NCI-H2081 (cell line): Measurements from ENCODE around the gene FLRT1.
A peak's percentile ranks its signal among the peaks of the same experiment; 100 is the strongest.

Experiments
- DNase-seq, 2 experiments: peaks; one replicate each; lab custom pipeline; 2025; lab: John Stamatoyannopoulos, UW

FLRT1 gene, protein sequence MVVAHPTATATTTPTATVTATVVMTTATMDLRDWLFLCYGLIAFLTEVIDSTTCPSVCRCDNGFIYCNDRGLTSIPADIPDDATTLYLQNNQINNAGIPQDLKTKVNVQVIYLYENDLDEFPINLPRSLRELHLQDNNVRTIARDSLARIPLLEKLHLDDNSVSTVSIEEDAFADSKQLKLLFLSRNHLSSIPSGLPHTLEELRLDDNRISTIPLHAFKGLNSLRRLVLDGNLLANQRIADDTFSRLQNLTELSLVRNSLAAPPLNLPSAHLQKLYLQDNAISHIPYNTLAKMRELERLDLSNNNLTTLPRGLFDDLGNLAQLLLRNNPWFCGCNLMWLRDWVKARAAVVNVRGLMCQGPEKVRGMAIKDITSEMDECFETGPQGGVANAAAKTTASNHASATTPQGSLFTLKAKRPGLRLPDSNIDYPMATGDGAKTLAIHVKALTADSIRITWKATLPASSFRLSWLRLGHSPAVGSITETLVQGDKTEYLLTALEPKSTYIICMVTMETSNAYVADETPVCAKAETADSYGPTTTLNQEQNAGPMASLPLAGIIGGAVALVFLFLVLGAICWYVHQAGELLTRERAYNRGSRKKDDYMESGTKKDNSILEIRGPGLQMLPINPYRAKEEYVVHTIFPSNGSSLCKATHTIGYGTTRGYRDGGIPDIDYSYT

DNA sequence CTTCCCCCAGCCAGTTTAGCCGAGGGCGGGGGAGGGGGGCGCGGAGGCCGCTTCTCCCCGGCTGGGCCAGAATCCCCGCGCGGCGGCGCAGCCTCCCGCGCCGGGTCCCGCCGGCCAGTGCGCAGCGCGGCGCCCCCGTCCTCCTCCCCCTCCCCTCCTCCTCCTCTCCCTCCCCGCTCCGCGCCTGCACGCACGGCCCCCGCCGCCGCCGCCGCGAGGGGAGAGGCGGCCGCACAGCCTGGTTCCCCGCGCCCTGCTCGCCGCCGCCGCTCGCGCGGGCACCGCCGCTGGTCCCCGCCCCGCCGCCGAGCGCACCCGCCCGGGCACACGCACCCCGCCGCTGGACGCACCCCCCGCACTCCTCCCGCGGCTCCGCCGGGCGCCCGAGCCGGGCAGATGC lies at the start of gene FLRT1:
TSS of gene FLRT1 (plus strand) at position 356 of the 400 bp plus-strand sequence. CDS start 80,337 bp downstream, outside the sequence.
- DNase-seq = no peak

DNA sequence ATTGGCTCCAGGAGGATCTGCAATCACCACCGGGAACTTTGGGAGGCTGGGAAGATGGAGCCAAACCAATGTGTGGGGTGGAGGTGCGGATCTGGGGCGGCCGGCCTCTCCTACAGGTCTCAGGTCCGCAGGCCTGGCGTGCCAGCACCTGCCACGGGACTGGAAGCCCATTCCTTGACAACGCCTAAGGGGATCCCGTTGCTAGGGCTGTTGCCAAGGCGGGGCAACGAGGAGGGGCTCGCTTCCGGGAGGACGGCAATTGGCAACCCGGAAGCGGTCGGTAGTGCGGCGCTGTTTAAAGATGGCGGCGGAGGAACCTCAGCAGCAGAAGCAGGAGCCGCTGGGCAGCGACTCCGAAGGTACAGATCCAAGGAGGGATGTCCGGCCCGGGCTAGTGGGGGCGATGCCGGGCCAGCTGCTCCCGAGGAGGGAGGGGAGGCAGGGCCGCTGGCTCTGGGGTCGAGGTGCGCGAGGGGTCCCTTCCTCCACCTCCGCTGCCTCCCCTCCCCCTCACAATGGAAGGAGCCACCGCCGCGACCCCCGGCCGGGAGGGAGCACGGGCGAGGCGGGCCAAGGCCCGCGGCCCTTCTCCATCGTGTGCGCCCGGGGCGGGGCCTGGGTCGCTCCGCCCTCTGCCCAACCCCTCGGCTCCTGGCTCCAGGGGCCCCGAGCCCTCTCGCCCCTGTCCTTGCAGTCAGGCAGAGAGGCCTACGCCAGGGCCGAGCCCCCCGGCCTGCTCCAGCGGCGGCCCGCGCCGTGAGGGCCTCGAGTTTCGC lies 49.4 kb upstream of the FLRT1 start, which contains the start of gene OTUB1:
TSS of gene OTUB1 (plus strand) at position 283 of the 776 bp plus-strand sequence. CDS start at position 302, 19 bp downstream.
- DNase-seq = peak; percentile 94 to 96

DNA sequence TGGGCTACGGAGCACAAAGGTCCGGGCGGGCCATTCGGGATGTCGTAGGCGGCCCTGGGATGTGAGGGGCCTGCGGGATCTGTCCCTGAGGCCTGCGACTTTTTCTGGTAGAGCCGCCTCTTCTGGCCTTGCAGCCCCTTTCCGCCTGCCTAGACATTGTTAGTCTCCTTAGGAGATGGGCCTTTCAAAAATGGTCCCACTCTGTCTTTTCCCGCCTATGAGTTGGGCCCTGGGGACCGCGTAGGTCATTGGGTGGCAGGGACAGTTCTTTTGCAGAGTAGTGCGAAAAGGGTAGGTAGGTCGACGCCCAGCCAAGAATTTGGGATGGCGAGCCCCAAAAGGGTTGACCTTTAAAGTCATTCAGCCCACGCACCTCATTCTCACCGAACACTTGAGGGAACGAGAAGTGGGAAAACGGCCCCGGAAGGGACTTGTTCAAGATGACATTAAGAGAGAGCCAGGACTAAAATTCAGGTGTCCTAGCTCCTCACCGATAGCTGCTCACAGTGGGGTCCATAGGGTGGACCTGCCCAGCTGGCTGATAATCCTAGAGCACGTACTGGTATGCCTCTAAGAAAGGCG lies 48.7 kb upstream of the FLRT1 start:
- no peak for DNase-seq

DNA sequence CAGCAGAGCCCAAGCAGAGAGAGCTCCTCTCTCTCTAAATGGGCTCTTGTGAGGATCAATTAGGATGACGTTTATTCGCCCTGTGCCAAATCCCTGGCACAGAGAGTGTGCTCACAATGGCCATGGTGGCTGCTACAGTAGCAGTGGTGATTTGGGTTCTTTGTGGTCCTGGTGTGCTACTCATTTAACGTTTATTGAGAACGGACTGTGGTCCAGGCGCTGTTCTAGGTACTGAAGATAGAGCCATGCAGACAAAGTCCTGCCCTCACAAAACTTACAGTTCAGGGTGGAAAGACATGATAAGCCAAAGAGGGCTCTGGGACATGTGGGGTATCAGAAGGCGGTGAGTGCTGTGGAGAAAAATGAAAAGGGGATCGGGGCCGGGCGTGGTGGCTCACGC lies 44.2 kb upstream of the FLRT1 start:
- no peak for DNase-seq

DNA sequence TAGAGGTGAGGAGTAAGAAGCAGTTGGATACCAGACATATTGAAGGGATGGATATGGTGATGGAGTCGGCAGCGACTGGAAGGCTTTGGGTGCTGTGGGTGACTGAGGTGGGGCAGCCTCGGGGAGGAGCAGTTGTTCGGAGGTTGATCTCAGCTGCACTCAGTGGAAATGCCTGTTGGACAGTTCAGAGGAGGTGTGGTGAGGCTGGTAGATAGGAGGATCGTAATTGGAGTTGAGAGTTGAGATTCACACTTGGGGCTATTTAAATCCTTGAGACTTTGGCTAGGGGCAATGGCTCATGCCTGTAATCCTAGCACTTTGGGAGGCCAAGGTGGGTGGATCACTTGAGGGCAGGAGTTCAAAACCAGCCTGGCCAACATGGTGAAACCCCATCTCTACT lies 42.6 kb upstream of the FLRT1 start:
- DNase-seq = no peak

DNA sequence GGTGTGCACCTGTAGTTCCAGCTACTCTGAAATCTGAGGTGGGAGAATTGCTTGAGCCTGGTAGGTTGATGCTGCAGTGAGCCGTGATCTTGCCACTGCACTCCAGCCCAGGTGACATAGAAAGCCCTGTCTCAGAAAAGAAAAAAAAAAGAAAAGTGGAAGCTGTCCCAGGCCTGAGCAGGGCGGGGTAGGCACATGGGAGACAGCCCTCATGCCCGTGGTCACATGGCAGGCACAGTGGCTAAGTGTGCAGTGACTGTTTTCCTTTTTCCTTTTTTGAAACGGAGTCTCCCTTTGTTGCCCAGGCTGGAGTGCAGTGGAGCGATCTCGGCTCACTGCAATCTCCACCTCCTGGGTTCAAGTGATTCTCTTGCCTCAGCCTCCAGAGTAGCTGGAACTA lies 41.7 kb upstream of the FLRT1 start:
- DNase-seq = no peak

DNA sequence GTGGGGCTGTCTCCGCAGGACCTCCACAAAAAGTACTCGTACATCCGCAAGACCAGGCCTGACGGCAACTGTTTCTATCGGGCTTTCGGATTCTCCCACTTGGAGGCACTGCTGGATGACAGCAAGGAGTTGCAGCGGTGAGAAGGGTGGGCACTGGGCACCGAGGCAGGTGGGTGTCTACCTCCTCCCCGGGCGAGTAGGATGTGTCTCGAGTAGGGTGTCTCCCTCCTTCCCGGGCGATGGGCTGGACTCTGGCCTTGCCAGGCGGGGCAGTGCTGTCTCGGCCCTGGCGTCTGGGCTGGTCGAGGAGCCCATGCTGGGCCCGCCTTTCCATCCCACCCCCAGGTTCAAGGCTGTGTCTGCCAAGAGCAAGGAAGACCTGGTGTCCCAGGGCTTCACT lies 39.2 kb upstream of the FLRT1 start:
- DNase-seq = peak in 1 of 2 experiments; percentile 34

DNA sequence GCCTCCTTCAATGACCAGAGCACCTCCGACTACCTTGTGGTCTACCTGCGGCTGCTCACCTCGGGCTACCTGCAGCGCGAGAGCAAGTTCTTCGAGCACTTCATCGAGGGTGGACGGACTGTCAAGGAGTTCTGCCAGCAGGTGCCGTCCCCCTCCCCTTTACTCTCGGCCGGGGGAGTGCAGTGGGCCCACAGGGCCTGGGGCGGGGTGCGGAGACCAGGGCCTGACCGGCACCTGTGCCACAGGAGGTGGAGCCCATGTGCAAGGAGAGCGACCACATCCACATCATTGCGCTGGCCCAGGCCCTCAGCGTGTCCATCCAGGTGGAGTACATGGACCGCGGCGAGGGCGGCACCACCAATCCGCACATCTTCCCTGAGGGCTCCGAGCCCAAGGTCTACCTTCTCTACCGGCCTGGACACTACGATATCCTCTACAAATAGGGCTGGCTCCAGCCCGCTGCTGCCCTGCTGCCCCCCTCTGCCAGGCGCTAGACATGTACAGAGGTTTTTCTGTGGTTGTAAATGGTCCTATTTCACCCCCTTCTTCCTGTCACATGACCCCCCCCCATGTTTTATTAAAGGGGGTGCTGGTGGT lies 38.5 kb upstream of the FLRT1 start:
- no peak for DNase-seq

DNA sequence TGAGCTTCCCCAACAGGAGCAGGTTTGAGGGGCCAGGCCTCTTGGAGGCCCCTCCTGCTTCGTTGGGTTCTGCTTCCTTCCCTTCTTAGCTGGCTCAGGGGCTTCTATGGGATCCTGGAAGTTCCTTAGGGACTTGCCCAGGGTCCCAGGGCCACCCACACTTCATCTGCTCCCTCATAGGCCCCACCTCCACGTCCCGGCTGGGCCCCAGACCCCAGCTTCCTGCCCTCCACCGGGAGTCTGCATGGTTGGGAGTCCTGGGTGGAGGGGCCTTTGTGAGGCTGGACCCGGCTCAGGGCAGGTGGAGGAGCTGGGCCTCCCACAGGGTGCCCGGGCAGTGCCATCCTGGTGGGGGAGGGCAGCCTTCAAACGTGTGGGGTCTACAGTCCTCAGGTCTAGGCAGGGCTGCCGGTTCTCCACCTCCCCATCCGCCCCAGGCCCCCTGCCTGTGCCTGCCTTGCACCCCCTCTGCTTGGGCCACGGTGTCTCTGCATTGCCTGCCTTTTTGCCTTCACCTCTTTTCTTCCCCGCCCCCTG lies 37.9 kb upstream of the FLRT1 start:
- no peak for DNase-seq

DNA sequence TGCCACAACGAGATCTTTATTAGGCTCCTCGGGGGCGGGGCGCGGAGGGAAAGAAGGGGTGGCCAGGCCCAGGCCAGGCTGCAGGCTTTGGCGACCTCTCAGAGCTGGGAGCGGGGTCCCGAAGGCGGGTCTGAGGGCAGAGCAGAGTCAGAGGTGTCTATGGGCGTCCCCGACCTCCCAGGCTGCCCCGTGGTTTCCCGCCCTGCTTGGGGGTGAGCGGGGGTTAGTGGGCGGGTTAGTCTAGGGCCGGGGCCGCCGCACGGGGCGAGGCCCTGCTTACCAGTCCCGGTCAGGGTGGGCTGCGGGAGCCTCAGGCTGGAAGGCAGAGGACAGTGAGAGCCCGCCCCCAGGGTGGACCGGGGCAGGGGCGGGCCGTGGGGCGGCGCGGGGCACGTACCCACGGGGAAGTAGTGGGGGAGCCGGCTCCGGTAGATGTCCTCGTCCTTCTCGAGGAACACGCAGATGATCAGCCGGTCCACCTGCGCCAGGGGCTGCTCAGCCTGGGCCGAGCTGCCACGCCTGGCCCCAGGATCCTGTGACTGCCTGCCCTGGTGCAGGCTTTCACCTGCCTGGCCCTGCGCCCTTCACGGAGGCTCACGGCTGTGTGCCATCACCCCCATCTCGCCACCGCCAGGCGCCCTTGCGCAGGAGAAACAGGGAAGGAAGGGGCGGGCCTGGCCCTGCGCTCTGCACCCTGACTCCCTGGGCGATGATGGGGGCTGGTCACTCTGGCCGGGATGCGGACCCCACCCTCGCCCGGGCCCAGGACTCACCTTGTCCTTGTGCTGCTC lies 37.0 kb upstream of the FLRT1 start:
- DNase-seq = no peak

DNA sequence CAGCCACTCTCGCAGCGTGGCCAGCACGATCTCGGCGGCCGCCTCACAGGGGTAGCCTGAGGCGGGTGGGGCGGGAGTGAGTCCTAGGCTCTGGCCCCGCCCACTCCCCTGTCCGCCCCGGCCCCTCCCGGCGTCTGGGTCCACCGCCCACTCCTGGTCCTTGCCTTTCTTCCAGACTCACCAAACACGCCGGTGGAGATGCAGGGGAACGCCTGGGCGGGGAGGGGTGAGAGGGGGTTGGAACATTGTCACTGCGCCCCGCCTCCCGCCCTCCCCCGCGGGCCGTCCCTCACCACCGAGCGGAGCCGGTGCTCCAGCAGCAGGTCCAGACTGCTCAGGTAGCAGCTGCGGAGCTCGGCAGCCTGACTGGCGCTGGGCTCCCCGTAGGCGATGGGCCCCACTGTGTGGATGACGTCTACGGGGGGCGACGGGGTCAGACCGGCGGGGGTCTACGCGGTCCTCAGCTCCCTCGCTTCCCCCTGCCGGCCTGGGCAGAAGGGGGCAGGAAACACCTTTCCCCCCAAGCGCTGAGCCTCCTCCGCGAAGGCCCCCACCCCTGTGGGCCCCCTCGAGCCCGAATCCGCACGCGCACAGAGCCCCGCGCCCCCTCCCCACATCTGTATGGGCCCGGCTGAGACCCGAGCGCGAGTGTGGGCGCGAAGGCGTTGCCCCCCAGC lies 36.2 kb upstream of the FLRT1 start:
- no peak for DNase-seq

DNA sequence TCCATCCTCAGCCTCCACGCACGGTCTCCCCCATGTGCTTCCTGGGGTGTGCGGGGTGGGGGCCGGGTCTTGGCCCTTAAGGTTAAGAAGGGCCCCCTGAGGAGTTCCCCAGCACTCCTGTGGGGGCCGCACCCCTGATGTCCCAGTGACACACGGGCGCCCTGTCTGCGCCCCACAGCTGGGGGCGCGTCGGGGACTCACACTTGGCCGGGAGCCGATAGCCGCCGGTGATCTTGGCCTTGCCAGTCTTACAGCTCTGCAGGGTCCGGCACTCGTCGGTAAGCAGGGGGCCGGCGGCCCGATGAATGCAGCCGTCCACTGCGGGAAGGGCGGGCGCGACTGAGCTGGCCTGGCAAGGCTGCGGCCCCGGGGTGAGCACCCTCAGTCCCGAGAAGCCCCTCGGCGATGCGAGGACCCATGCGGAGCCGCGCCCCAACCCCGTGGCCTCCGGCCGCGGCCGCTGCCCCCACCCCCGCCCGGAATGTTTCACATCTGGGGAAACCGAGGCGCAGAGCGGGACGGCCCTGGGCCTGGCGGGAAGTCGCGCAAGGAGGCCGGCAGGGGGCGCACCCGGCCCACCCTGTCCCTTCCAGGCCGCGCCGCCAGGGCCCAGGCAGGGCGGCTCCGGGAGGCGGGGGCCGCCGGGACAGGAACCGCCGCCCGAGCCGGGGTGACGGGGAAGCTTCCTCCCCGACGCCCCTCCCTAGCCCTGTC lies 35.5 kb upstream of the FLRT1 start:
- DNase-seq = no peak

DNA sequence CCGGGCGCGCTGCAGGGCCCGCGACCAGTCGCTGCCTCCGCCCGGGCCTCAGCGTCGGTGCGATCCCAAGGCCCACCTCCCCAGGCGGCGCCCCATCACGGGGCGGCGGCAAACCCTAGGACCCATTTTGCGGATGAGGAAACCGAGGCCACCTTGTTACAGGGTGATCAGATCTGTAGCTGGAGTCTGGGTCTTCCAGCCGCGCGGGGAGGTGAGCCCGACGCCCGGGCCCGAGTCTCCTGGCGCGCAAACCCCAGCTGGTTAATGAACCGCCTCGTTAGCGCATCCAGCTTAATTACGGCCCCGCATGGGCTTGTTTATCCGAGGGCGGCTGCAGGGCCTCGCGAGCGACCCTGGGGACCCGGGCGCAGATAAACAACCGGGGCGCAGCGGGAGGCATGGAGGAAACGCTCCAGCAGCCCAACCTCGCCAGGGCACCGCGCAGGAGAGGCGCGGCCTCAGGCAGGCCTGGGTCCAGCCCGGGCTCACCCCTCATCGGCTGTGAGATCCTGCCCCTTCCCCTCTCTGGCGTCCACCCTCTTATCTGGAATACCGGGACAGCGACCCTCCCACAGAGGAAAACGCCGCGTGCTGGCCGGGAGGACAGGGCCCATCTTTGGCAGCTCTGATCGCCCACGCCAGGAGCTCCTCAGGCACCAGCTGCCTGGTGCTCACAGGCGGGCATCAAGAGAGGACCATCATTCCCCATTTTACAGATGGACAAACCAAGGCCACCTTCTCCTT lies 34.8 kb upstream of the FLRT1 start:
- DNase-seq = no peak

DNA sequence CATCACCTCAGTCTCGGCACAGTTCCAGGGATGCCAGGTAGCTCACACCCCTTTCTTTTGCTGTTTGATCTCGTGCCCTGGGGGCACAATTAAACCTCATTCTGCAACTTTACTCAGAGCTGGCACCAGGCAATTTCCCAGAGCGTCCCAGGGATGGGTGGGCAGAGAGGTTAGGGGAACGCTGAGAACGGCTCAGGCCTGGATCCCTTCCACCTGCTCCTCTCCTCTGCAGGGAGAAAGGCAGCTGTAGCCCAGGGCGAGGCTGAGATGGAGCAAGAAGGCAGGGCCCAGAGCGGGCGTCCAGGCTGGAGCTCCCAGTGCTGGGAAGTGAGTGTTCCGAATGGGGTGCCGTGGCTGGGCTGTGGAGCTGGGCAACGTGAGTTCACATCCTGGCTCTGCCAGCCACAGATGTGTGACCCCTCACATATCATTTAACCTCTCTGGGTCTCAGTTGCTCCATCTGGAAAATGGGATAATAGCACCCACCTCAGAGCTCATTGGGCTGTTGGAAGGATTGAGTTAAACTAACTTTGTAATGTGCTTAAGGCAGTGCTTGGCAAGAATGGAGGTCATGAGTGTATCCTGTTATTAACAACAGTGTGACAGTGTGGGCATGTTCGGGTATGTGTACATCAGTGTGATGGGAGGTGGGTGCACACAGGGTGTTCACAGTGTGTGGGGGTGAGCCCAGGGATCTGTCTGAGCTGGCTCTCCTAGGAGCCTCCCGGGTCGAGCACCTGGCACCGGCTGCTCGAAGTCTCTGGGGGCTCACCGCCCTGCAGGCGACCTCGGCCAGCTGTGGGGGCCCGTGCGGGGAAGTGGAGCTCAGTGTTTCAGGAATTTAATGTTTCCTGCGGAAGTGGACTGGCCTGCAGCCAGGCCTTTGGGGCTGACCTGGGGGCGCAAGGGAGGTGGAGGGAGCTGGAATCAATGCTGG lies 34.0 kb upstream of the FLRT1 start:
- no peak for DNase-seq

DNA sequence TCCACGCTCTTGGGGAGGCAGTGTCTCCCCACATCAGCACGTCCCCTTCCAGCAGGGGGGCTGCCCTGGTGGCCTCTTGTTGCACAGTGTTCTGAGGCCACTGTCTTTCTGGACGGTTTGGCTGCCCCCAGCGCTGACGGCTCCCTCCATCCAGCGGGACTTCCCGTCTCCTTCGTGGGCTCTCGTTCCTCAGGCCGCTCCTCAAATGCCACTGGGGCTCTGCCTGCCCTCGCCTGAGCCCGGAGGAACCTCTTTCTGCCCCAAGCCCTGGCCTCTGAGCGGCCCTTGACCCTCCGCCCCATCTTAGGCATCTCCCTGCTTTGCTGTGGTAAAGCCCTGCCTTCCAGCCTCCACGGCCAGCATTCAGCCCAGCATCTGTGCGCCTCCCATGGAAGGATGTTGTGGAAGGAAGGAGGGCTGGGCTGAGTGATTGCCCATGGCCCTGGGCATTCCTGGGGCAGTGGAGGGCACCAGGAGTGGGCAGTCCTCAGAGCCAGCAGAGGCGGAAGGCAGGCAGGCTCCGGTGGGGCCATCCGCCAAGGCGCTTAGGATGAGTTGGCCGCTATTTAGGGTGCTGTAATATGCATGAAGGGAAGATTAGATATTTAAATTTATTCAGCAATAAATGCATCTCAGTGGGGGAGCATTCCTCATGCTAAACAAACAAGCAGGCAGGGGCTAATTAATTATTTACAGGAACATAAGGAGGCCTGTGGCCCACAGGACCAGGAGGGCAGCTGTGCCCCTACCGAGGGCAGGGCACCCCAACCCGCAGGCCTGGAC lies 31.7 kb upstream of the FLRT1 start:
- no peak for DNase-seq

DNA sequence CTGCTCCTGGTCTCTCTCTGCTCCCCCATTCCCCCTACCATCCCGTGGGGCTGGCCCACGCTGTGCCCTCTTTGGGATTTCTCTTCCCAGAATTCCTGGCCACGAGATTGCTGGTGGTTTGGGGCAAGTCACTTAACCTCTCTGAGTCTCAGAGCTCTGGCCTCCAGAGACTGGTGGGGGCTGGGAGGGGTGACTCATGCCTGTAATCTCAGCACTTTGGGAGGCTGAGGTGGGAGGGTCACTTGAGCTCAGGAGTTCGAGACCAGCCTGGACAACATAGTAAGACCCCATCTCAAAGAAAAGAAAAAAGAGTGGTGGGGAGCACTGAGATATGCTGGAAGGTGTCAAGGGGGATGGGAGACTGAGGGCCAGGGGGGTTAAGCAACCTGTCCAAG lies 31.1 kb upstream of the FLRT1 start:
- DNase-seq = no peak

DNA sequence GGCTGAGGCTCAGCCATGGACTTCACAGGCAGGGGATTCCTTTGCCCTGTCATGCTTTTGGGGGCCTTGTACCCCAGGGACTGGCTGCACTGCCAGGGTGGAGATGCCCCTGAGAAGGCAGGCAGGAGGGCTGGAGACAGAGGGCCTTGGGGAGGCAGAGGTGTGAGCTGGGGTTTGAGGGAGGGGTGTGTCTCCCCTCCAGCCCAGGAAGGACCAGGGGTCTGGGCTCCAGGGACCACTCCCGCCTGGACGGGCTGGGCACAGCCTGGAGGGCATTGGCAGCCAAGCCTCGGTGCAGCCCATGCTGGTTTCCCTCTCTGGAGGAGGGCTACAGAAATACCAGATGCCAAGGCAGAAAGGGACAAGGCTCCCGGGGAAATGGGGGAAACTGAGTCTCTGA lies 30.0 kb upstream of the FLRT1 start:
- no peak for DNase-seq
